Mucosa of stomach (tissue), 1 donor: ENCODE data around the gene ENTPD1.
"Not testable (repeated sequence)": the region's sequence is repeated elsewhere in the genome, so short reads cannot be mapped to it uniquely, and the experiment has no call there.

Source experiments
- H3K27me3 ChIP-seq: one replicate; pipeline ENCODE4 v1.7.0; 2013; ENCODE audit warnings: mild to moderate bottlenecking, low read length; ENCODE audit not compliant: control insufficient read depth, insufficient read depth
- H3K36me3 ChIP-seq: one replicate; pipeline ENCODE4 v1.7.0; 2013; ENCODE audit warnings: low read length; ENCODE audit not compliant: control insufficient read depth, insufficient read depth
- H3K4me1 ChIP-seq: one replicate; pipeline ENCODE4 v1.7.0; 2013; ENCODE audit warnings: mild to moderate bottlenecking, low read length; ENCODE audit not compliant: control insufficient read depth, insufficient read depth
- H3K4me3 ChIP-seq: one replicate; pipeline ENCODE4 v1.7.0; 2013; ENCODE audit warnings: low read length
- H3K9ac ChIP-seq: one replicate; pipeline ENCODE4 v1.7.0; 2013; ENCODE audit warnings: mild to moderate bottlenecking, low read length, moderate library complexity
- H3K9me3 ChIP-seq: one replicate; pipeline ENCODE4 v1.7.0; 2013; ENCODE audit warnings: mild to moderate bottlenecking, low read length, moderate library complexity; ENCODE audit not compliant: control insufficient read depth
- donor health status: Pancreatic carcinoma.

Gene ENTPD1, protein sequence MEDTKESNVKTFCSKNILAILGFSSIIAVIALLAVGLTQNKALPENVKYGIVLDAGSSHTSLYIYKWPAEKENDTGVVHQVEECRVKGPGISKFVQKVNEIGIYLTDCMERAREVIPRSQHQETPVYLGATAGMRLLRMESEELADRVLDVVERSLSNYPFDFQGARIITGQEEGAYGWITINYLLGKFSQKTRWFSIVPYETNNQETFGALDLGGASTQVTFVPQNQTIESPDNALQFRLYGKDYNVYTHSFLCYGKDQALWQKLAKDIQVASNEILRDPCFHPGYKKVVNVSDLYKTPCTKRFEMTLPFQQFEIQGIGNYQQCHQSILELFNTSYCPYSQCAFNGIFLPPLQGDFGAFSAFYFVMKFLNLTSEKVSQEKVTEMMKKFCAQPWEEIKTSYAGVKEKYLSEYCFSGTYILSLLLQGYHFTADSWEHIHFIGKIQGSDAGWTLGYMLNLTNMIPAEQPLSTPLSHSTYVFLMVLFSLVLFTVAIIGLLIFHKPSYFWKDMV

DNA sequence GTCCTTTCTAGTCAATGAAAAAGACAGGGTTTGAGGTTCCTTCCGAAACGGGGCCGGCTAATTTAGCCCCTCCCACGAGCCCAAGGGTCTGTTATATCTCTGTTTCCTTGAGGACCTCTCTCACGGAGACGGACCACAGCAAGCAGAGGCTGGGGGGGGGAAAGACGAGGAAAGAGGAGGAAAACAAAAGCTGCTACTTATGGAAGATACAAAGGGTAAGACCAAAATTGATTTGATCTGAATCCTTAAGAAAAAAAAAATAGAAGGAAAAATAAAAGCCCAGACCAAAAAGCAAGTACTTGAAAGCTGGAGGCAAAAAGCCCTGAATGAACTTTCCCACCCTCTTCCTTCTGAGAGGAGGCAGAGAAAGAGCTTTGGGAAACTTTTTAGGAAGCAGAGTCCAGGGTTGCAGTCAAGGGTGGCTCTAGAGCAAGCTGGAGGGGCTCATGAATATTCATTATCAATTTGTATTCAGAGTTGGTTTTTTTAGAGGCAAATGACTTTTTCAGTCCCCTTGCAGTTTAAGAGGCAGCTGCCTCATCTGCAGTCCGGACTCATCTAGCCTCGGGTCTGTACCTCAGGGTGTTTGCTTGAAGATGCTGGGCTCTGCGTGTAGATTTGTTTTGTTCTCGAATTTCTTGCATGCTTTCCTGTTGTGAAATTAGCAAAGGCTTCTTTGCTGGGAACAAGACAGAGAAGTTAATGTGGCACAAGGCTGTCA lies at the start of gene ENTPD1:
TSS of gene ENTPD1 (plus strand) at position 123 of the 721 bp plus-strand sequence. CDS start at position 200, 77 bp downstream.
- no peaks in the 10 kb centered on the region for H3K4me1 ChIP-seq
- H3K9ac ChIP-seq: peak within 1 kb of the TSS; percentile 19
- peak within 1 kb of the TSS; percentile 2 for H3K4me3 ChIP-seq
- H3K9me3 ChIP-seq: no peaks in the 10 kb centered on the region
- no peaks in the 10 kb centered on the region for H3K36me3 ChIP-seq
- H3K27me3 ChIP-seq: no peaks in the 10 kb centered on the region

DNA sequence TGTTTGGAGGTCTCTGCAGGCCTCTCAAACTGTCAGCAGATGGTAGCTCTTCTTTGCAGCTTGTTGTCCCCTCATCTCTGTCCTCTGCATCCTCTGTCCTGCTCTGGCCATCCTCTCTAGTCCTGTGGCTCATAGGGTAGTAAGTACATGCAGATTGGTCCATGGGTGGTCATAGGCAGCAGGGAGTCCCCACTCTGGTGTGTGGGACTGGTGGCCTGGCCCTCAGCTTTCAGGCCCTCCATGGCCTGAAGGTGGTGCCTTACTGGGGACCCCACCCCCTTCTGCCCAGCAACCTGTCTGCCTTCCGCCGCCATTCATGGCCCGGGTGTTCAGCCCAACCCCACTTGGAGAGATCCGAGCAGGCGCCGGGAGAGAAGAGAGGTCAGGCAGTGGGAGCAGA lies 49.4 kb upstream of the ENTPD1 start:
- no peaks in the 10 kb centered on the region for H3K9me3 ChIP-seq
- no peak overlapping the region for H3K9ac ChIP-seq
- H3K4me1 ChIP-seq: no peaks in the 10 kb centered on the region
- H3K36me3 ChIP-seq: no peaks in the 10 kb centered on the region
- H3K27me3 ChIP-seq: no peaks in the 10 kb centered on the region
- no peak overlapping the region for H3K4me3 ChIP-seq

DNA sequence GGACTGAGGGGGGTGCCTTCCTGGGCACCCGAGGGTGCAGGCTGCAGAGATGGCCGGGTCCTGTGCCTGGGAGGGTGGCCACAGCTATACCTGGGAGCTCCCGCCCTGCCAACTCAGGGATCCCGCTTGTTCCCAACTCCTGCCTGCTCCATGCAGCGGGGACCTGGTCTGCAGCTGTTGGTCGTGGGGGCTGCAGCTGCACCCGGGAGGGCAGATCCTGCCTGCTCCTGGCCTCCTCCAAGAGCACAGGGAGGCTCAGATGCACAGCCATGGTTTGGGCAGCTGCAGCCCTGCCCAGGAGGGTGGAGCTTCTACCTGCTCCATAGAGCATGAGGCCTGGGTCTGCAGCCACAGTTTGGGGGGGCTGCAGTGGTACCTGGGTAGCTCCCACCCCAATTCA lies 49.0 kb upstream of the ENTPD1 start:
- no peaks in the 10 kb centered on the region for H3K36me3 ChIP-seq
- H3K9ac ChIP-seq: no peak overlapping the region
- no peaks in the 10 kb centered on the region for H3K9me3 ChIP-seq
- no peaks in the 10 kb centered on the region for H3K27me3 ChIP-seq
- H3K4me1 ChIP-seq: no peaks in the 10 kb centered on the region
- H3K4me3 ChIP-seq: no peak overlapping the region

DNA sequence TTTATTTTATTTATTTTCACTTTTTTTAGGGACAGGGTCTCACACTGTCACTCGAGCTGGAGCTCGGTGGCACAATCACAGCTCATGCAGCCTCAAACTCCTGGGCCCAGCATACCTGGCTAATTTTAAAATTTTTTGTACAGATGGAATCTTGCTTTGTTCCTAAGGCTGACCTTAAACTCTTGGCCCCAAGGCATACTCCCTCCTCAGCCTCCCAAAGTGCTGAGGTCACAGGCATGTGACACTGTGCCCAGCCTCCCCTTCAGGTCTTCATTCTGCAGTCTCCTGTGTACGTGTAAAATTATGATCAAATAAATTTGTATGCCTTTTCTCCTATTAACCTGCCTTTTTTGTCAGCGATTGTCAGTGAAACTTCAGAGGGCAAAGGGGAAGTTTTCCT lies 44.5 kb upstream of the ENTPD1 start:
- Histone ChIP-seq H3K9me3 (no peaks in the 10 kb centered on the region), H3K36me3 (no peaks in the 10 kb centered on the region), H3K9ac (no peak overlapping the region), H3K4me1 (no peaks in the 10 kb centered on the region), H3K27me3 (no peaks in the 10 kb centered on the region), H3K4me3 (no peak overlapping the region)

DNA sequence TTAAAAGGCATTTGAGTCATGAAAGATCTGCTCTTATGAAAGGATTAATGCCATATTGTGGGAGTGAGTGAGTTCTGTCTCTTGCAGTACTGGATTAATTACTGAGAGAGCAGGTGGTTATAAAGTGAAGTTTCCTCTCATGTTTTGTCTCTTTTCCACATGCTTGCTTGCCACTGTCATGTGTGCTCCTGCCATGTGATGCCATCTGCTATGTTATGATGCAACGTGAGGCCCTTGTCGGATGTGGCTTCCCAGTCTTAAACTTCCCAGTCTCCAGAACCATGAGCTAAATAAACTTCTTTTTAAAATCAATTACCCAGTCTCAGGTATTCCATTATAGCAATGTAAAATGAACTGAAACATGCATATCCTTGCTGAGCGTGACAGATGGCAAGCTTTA lies 39.5 kb upstream of the ENTPD1 start:
- H3K9me3 ChIP-seq: no peaks in the 10 kb centered on the region
- no peak overlapping the region for H3K9ac ChIP-seq
- H3K4me1 ChIP-seq: no peaks in the 10 kb centered on the region
- H3K4me3 ChIP-seq: no peak overlapping the region
- H3K27me3 ChIP-seq: no peaks in the 10 kb centered on the region
- no peaks in the 10 kb centered on the region for H3K36me3 ChIP-seq

DNA sequence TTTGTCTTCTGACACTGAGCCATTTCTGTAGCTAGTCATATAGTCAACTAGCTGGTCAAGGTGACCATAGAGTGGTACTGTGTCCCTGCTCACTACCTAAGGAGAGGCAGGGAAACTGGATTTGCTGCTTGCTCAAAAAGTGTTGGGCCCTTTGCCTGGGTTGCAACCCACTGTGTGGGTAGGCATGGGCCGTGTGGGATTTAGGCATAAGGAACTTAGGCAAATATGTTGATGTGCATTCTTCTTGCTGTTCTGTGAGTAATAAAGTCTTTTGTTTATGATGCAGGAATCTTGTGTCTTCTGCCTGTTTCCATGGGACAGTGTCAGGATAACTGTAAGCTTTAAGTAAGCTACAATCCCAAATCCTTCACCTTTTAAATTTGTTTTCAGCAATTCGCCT lies 39.1 kb upstream of the ENTPD1 start:
- Histone ChIP-seq H3K4me1 (no peaks in the 10 kb centered on the region), H3K27me3 (no peaks in the 10 kb centered on the region), H3K36me3 (no peaks in the 10 kb centered on the region), H3K9ac (no peak overlapping the region), H3K9me3 (no peaks in the 10 kb centered on the region), H3K4me3 (no peak overlapping the region)

DNA sequence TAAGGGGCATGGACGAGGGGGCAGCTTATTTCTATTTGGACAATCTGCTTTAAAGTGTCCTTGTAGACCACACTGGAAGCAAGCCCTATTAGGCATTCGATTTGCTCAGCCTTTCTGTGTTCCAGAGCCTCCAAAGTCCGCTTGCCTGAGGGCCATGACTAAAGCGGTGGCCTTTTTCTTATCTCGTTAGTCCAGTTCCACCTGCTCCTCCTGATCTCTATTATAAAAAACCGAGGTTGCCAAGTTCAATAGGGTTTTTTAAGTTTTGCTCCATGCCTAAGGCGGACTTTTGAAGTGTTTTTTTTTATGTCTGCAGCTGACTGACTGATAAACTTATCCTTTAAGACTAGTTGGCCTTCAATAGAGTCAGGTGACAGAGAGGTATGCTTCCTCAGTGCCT lies 35.2 kb upstream of the ENTPD1 start:
- H3K4me1 ChIP-seq, H3K36me3 ChIP-seq, H3K27me3 ChIP-seq, H3K4me3 ChIP-seq, H3K9ac ChIP-seq, H3K9me3 ChIP-seq: not testable (repeated sequence)

DNA sequence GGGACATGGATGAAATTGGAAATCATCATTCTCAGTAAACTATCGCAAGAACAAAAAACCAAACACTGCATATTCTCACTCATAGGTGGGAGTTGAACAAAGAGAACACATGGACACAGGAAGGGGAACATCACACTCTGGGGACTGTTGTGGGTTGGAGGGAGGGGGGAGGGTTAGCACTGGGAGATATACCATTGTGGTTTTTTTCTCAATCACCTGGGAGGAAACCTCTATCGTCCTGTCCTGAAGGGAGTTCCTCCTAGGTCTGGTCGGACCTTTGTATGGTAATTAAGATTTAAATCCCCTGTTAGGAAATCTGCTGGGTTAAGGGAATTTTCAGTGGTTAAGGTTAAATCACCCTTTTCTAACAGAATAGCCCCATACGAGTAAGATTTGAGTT lies 33.5 kb upstream of the ENTPD1 start:
- H3K36me3 ChIP-seq, H3K9me3 ChIP-seq, H3K27me3 ChIP-seq, H3K4me1 ChIP-seq, H3K9ac ChIP-seq, H3K4me3 ChIP-seq: not testable (repeated sequence)

DNA sequence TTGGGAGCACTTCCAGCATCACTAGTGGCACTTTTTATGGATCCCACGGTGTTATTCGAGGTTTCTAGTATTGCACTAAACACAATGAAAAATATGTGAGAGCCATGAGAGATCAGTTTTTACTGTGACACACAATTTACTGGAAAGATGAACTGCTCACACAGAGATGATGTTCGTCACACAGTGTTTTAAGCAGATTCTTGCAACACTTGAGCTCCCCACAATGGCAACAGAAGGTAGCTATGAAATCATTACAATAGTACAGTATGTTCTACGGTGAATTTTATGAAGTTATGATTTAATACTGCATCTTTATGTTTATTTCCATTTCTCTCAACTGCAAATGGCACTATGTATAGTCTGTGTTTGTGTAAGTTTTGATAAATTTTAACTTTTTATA lies 27.4 kb upstream of the ENTPD1 start:
- H3K4me1 ChIP-seq: no peaks in the 10 kb centered on the region
- H3K4me3 ChIP-seq: no peak overlapping the region
- no peaks in the 10 kb centered on the region for H3K36me3 ChIP-seq
- H3K9ac ChIP-seq: no peak overlapping the region
- H3K27me3 ChIP-seq: no peaks in the 10 kb centered on the region
- no peaks in the 10 kb centered on the region for H3K9me3 ChIP-seq

DNA sequence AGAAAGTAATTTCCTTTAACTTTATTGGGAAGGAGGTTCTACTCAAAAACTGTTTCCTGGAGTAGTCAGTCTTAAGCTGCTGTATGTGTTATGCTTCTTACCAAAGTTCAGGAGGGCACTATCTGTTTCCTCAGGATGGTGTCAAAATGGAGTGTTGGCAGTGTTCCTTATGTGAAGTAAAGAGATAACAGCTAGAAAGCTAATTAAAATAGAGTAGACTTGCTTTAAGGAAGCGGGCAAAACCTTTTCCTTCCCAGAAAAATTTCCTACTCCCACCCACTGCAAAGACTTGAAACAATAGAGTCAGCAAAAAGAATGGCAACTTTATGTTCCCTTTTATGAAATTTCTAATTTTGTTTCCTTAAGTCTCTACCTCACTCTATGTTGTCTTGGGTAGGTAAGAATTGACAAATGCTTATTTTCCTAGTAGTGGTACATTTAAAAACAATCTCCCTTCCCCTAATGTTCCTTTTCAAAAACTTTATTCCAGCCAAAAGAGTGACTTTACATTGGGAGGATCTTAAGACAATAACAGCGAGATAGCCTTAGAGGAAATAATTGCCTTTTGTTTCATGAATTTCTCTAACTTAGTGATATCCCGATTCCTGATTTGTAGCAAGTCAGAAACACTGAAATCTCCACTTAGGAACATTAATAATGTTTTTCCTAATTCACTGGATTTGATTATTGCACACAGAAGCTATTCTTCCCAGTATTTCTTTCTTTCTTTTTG lies 26.5 kb upstream of the ENTPD1 start:
- no peak overlapping the region for H3K4me3 ChIP-seq
- no peaks in the 10 kb centered on the region for H3K4me1 ChIP-seq
- H3K9me3 ChIP-seq: no peaks in the 10 kb centered on the region
- H3K9ac ChIP-seq: no peak overlapping the region
- no peaks in the 10 kb centered on the region for H3K27me3 ChIP-seq
- no peaks in the 10 kb centered on the region for H3K36me3 ChIP-seq

DNA sequence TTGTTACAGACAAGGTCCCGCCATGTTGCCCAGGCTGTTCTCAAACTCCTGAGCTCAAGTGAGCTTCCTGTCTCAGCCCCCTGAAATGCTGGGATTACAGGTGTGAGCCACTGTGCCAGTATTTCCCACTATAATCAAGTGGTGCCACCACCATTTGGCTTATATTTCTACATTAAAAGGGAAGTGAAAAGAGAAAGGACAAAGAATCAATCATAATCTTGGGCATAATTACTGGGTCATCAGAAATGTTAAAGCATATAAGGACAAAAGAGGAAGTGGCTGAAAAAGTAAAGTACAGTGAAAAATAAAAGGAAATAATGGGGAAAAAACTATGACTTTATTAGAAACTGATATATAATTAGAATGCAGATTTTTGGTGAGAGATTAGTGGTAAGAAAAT lies 25.7 kb upstream of the ENTPD1 start:
- no peaks in the 10 kb centered on the region for H3K4me1 ChIP-seq
- no peaks in the 10 kb centered on the region for H3K9me3 ChIP-seq
- H3K4me3 ChIP-seq: no peak overlapping the region
- H3K27me3 ChIP-seq: no peaks in the 10 kb centered on the region
- no peaks in the 10 kb centered on the region for H3K36me3 ChIP-seq
- no peak overlapping the region for H3K9ac ChIP-seq

DNA sequence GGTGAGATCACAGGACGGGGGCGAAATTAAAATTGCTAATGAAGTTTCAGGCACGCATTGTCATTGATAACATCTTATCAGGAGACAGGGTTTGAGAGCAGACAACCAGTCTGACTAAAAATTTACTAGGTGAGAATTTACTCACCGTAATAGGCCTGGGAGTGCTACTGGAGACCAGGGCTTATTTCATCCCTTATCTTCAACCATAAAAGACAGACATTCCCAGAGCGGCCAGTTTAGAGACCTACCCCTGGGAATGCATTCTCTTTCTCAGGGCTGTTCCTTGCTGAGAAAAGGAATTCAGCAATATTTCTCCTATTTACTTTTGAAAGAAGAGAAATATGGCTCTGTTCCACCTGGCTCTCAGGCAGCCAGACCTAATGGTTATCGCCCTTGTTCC lies 23.1 kb upstream of the ENTPD1 start:
- not testable (repeated sequence) for H3K4me3 ChIP-seq, H3K9ac ChIP-seq

More for the DNA sequence above, 23.1 kb upstream of the ENTPD1 start:
- not testable (repeated sequence) for H3K27me3 ChIP-seq, H3K4me1 ChIP-seq, H3K9me3 ChIP-seq, H3K36me3 ChIP-seq
